Right lobe of liver (tissue), 6 donors: Measurements from ENCODE around the gene SERPINH1. TPM values are rescaled to one million over a fixed set of nuclear protein-coding genes. Genes with fewer than 3 reads are reported as not detected.

Experiments used
- ATAC-seq, 4 donors: fragments of 200-7000 bp; cut with Tn5 transposase; one replicate each; pipeline ENCODE4 v1.9.1; 2020; ENCODE audit warnings: mild to moderate bottlenecking in 4 of 4, moderate library complexity in 4 of 4
- DNase-seq, 3 donors: peaks; one replicate each; pipeline ENCODE4 v3.0.0-alpha.2; 2020
- H3K27ac ChIP-seq, 3 donors: fragments of 200-600 bp; one replicate each; pipeline ENCODE4 v1.8.0; 2022
- H3K27me3 ChIP-seq, 2 donors: fragments of 200-600 bp; one replicate each; pipeline ENCODE4 v1.8.0; 2022
- H3K36me3 ChIP-seq, 4 donors: fragments of 200-600 bp; sonication (generic) in 1 of 4; one replicate each; pipeline versions ENCODE4 v1.5.1 to v1.8.0; 2017 to 2022; ENCODE audit warnings: control low read depth in 1 of 4
- H3K4me1 ChIP-seq, 4 donors: fragments of 200-600 bp; sonication (generic) in 1 of 4; one replicate each; pipeline versions ENCODE4 v1.5.1 to v1.8.0; 2017 to 2022; ENCODE audit warnings: control low read depth in 1 of 4
- H3K4me3 ChIP-seq, 3 donors: fragments of 200-600 bp; one replicate each; pipeline ENCODE4 v1.8.0; 2022
- H3K9me3 ChIP-seq, 4 donors: fragments of 200-600 bp; sonication (generic) in 1 of 4; one replicate each; pipeline versions ENCODE4 v1.5.1 to v1.8.0; 2017 to 2022; ENCODE audit warnings: control low read depth in 1 of 4
- POLR2A ChIP-seq: fragments of 450-650 bp; IDR thresholded peaks from one replicate; pipeline ENCODE4 v1.6.1; 2017; ENCODE audit warnings: antibody characterized with exemption, mild to moderate bottlenecking
- WGBS: methylation state at CpG from one replicate; pipeline ENCODE4 v1.1.6; 2018; ENCODE audit warnings: low coverage, low lambda C conversion rate; ENCODE audit not compliant: insufficient coverage; ENCODE audit errors: missing lambda C conversion rate; 5-methylcytosine and 5-hydroxymethylcytosine counted together
- intact Hi-C, 2 donors: fragments of 100-400 bp; cut with DNase I; formaldehyde crosslinking; loops; one replicate each; pipeline versions ENCODE4 v1.11.2 to v1.14.1; 2022
- total RNA-seq, 6 experiments: library from RNA; depleted of rRNA in 2 of 6; stranded (reverse); fragments of >200 nt in 2 of 6; fragmentation: NEBNext Ultra II Directional in 3 of 6; extraction: Animal tissue kit (Norgen Biotek cat#: 25700) in 3 of 6; gene quantifications; one replicate each; pipeline versions ENCODE4 v1.1.0 to v1.2.4, GENCODE V29; 2016 to 2023
- TF ChIP-seq, protein P1 (sequence below), 4 donors: fragments of 200-600 bp in 3 of 4; fragments of 450-650 bp in 1 of 4; IDR thresholded peaks; one replicate each; pipeline versions ENCODE4 v1.5.1 to v1.8.0; 2016 to 2022; ENCODE audit warnings: antibody characterized with exemption in 4 of 4, mild to moderate bottlenecking in 2 of 4
- donor health status: DM: no; HTN: yes; CAD: no.
- donor health status: DM: no; HTN: no; CAD: no.
- donor health status: DM: no; HTN: no; CAD: no.
- donor health status: DM: no; HTN: yes; CAD: no.
- donor health status: DM: no; HTN: yes; CAD: no.

The SERPINH1 gene
- total RNA-seq, 6 experiments from 2014 or later = 14.6 to 44.3 (median 33.8) TPM

DNA sequence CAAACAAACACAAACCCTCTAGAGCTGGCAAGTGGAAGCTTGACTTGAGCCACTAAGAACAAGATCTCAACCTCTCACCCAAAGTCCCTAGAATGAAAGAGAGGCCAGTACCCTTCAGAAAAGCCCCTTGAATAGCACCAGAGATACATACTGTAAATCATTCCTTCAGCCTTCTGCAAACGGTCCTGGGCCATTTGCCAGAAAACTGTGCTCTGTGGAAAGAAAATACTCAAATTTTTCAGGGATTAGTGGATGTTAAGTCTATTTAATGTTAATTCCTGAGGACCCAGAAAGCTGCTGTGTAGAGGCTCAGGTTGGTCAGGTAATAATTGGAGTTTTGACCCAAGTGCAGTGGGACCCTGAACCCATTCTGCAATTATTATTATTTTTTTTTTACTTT lies 16.9 kb downstream of the SERPINH1 start:
- TF ChIP-seq POLR2A = no peak
- TF ChIP-seq, protein P1, sequence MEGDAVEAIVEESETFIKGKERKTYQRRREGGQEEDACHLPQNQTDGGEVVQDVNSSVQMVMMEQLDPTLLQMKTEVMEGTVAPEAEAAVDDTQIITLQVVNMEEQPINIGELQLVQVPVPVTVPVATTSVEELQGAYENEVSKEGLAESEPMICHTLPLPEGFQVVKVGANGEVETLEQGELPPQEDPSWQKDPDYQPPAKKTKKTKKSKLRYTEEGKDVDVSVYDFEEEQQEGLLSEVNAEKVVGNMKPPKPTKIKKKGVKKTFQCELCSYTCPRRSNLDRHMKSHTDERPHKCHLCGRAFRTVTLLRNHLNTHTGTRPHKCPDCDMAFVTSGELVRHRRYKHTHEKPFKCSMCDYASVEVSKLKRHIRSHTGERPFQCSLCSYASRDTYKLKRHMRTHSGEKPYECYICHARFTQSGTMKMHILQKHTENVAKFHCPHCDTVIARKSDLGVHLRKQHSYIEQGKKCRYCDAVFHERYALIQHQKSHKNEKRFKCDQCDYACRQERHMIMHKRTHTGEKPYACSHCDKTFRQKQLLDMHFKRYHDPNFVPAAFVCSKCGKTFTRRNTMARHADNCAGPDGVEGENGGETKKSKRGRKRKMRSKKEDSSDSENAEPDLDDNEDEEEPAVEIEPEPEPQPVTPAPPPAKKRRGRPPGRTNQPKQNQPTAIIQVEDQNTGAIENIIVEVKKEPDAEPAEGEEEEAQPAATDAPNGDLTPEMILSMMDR (IDR thresholded peaks at IDR 0.05) = no peak
- Histone ChIP-seq H3K4me1 (peaks cover 0 to 2% (median 0%) of the 10 kb centered on the region in 4 donors), H3K27me3 (no peaks in the 10 kb centered on the region), H3K36me3 (no peaks in the 10 kb centered on the region), H3K27ac (no peak overlapping the region), H3K9me3 (no peaks in the 10 kb centered on the region), H3K4me3 (no peak overlapping the region)
- DNase-seq (no peak), ATAC-seq (no peak)
- intact Hi-C loops = no loop called here
- 27% methylated on average over 1 of the region's 1 CpG for WGBS

DNA sequence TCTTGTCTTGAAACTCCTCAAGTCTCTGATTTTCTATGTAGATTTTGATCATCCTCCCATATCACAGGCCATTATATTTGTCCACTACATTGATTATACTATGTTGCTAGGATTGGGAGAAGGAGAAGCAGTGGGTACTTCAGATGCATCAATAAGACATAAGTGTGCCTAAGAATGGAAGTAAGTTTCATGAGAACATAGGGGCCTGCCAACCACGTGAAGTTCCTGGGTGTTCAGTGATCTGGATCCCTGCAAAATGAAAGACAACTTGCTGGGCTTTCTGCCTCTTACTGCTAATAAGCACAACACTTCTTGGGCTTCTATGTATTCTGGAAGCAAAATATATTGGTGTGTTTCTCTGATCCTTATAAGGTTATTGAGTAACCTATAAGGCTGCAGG lies 17.8 kb downstream of the SERPINH1 start:
- Histone ChIP-seq H3K9me3 (no peaks in the 10 kb centered on the region), H3K36me3 (no peaks in the 10 kb centered on the region), H3K27ac (no peak overlapping the region), H3K4me3 (no peak overlapping the region), H3K27me3 (no peaks in the 10 kb centered on the region), H3K4me1 (peaks cover 0 to 2% (median 0%) of the 10 kb centered on the region in 4 donors)
- ATAC-seq (no peak), DNase-seq (no peak)
- WGBS = 56% methylated on average over 1 of the region's 1 CpG
- TF ChIP-seq POLR2A = no peak
- TF ChIP-seq, protein P1 (IDR thresholded peaks at IDR 0.05) = no peak
- intact Hi-C loops = no loop called here

DNA sequence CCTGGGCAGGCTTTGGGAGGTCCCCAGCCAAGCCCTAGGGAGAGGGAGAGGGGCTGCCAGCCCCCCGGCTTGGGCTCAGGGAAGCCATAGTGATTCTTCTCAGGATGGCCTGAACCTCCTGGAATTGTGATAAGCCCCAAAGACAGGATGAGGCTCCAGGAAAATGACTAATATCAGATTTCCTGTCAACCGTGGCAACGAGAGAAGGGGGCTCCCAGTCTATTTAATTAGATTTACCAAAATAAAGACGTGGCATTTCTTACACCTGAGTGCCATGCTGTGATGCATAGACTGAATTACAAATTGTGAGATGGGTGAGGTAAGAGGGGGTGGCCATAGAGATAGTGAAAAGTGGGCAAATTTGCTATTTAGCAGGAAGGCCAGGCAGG lies 20.4 kb downstream of the SERPINH1 start:
- peaks cover 0 to 2% (median 0%) of the 10 kb centered on the region in 4 donors for H3K4me1 ChIP-seq
- intact Hi-C loops = no loop called here
- H3K27ac ChIP-seq = peak overlapping the region; percentile 76 to 87 (median 80)
- H3K9me3 ChIP-seq = no peaks in the 10 kb centered on the region
- no peaks in the 10 kb centered on the region for H3K36me3 ChIP-seq
- peak overlapping the region in 1 of 3 donors; percentile 66 for H3K4me3 ChIP-seq
- no peak for DNase-seq
- ATAC-seq = peak in 3 of 4 donors; percentile 5 to 40 (median 32)
- H3K27me3 ChIP-seq = no peaks in the 10 kb centered on the region
- 13% methylated on average over 4 of the region's 4 CpGs for WGBS
- TF ChIP-seq POLR2A = no peak
- TF ChIP-seq, protein P1 (IDR thresholded peaks at IDR 0.05) = no peak

DNA sequence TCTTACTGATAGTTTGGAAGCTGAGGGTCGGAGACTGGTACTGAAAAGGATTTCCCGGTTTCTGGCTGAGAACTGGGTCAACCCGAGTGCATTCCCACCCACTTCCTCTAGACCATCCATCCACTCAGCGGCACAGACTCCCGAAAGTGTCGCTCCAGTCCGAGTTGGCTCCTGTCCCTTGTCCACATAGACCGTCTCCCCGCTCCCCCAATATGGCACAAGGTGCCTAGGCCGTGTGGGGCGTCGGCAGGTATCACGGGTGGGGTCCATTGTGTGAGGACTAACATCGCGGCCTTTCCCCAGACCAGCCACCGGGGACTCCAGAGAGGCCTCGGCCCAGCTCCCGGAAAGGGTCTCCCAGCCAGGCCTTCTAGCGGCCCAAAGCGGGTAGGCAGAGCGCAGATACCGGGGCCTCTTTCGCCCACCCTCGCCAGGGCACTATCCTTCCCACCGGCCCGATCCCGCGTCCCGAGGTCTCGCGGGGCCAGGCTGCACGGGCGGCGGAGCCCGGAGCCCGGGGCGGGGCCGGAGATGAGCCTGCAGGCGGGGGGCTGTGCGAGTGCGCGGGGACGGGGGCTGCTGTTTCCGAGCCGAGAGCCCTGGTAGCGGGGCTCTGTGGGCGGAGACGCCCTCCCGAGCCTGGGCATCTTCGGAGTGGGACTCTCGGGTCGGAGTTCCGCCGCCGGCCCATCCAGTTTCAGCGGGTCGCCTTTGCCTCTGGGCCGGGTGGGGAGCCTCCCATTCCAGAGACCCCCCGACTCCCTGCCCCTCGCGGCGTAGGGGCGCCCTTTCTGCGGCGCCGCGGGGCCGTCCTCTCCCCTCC lies 21.1 kb downstream of the SERPINH1 start:
- WGBS = 8% methylated on average over 10 of the region's 68 CpGs
- Histone ChIP-seq H3K9me3 (no peaks in the 10 kb centered on the region), H3K27ac (peak overlapping the region; percentile 76 to 87 (median 80)), H3K4me3 (peak overlapping the region; percentile 29 to 66 (median 52)), H3K4me1 (peaks cover 0 to 4% (median 3%) of the 10 kb centered on the region in 4 donors), H3K27me3 (no peaks in the 10 kb centered on the region), H3K36me3 (no peaks in the 10 kb centered on the region)
- intact Hi-C loops = no loop called here
- DNase-seq (peak in 2 of 3 donors; percentile 54 to 64), ATAC-seq (peak; percentile 63 to 76 (median 66))
- TF ChIP-seq, protein P1 (IDR thresholded peaks at IDR 0.05) = peak; percentile 17 to 39 (median 30)
- peak; percentile 66 for TF ChIP-seq POLR2A
